Stimulated activated CD4-positive, alpha-beta T cell treated with anti-CD3 and anti-CD28 coated beads, Interleukin-12 subunit alpha, Interleukin-12 subunit beta, amount 100 ng/mL, for 4 hours (primary cell): ENCODE measurements around the gene RAD51B.

Experiments
- DNase-seq: peaks from one replicate; pipeline ENCODE4 v3.0.0-alpha.2; 2020

RAD51B gene

DNA sequence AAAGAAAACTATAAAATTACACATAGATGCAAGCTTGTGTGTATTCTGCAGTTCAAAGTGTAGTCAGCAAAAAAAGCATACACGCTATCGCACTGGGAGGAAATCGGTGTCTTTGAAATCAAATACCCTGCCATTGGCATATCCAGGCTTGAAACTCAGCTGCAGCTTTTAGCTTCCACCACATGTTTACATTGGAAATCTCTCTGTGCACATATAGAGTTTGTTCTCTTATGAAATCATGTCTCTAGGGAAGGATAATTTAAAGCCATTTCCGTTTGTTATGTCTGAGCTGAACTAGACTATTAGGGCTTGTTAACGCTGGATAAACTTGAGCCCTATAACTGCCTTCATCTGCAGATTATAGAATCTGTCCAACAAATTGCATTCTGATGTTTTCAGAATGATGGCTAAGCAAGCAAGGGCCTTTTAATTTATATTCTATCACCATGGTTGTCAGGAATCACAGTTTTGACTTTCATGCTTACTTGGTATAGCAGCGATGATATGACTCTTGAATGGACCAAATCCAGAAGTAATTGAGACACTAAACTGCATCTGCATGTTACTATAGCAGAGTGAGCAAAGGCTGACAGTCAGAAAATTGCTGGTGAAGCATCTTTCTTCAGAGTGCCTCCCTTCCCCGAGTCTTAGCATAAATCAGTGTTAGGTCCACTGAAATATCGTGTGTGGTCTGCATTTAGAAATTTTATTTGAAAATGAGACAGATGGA lies 530.5 kb downstream of the RAD51B start:
- DNase-seq = no peak

DNA sequence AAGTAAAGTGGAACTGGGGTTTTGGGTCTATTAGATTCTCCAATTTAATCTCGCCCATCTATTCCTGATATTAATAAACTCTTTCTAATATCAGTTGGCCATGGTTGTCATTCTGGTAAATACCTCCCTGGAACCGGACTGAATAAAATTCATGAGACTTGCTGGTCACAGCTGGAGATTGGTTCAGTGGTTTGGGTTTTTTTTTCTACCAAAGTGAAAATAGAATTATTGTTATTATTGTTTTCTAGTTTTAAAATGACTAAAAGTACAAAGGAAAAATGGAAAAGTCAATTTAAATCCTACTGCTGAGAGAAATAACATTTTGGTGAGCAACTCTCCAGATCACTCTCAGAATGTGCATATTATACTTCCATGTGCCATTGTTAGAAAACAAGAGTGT lies 535.8 kb downstream of the RAD51B start:
- DNase-seq = no peak

DNA sequence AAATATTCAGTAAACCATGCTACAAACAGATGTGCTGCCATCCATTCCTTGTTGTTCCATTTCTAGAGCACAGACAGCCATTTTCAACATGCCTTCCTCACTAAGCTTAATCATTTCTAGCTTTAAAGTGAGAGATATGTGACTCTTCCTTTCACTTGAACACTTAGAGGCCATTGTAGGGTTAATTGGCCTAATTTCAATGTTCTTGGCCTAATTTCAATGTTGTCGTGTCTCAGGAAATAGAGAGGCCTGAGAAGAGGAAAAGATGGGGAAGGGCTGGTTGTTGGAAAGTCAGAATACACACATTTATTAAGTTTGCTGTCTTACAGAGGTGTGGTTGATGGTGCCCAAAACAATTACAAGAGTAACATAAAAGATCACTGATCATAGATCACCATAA lies 538.2 kb downstream of the RAD51B start:
- DNase-seq = no peak

DNA sequence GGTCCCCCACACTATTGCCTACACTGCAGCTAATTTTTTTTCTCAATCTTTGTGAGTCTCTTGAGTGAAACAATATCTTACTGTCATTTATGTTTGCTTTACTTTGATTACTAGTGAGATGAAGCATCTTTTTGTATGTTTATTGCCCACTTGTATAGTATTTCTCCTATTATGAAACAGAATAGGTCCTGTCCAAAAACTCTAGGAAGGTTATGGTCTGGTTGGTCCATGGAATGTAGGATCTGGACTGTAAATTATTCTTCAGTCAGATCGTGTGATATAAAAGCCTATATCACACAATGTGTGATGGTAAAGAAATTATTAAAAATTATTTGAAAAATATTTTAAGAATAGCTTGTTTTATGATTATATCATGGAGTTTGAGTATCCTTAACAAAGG lies 538.9 kb downstream of the RAD51B start:
- no peak for DNase-seq

DNA sequence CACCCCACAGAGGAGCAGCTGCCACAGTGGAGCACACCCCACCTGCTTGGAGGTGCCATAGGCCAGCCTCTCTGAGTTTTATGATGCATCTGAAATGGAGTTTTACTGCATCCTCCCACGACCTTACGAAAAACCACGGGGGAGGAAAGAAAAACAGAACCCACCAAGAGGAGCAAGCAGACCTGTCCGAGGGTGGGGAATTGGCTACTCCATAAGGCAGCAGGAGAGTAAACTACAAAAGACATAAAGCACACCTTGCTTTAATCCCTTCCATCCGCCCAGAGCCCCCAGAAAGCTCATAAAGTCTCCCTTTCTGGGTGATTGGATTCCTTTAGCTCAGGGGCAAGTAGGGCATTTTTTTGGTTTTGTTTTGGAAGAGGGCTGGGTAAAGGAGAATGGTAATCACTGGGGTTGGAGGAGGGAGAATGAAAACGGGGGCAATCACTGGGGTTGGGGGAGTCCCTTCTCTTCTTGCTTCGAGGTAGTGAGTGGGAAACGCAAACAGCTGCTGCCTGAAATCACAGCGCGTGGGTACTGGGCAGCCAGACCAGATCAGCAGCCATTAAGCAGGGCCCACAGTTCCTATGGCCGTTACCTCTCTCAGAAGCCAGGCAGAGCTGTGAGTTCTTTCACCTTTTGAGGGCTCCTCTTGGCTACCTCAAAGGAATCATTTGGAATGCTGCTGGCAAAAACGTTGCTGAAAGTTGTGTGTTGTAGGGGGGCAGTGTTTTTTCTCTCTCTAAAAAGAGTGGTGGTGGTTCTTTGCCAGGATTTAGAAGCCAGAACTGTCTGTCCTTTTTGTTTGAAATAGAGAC lies 539.6 kb downstream of the RAD51B start:
- DNase-seq = no peak

DNA sequence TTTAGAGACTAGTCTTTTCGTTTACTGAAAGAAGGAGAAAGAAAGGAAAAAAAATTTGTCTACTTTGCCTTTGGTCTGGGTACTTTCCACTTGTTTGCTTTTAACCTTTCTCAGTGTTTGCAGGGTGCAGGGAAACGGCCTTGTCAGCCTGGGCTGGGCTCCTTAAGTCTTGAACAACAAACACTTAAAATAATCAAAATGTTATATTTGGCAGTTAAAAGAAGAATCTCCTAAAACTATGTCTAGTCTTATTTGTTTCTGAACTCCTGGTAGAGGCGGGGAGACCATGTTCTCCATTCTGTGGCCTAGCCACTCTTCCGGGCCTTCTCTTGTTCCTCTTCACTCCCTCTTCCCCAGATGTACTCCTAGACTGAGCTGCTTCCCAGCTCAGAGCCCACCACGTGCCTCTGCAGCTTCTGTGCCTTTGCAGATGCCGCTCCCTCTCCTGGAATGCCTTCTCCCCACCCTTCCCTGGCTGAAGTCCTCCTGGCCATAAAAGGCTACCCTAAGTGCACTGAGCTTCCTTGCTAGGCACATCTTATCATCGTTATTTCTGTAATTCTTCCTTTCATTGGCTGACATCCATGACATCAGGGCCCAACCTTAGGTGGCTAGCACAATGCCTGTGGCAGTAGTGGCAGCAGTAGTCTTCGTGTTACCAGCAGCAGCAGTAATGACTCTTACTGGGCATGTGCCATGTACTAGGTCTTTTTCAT lies 540.4 kb downstream of the RAD51B start:
- peak; percentile 8 for DNase-seq

DNA sequence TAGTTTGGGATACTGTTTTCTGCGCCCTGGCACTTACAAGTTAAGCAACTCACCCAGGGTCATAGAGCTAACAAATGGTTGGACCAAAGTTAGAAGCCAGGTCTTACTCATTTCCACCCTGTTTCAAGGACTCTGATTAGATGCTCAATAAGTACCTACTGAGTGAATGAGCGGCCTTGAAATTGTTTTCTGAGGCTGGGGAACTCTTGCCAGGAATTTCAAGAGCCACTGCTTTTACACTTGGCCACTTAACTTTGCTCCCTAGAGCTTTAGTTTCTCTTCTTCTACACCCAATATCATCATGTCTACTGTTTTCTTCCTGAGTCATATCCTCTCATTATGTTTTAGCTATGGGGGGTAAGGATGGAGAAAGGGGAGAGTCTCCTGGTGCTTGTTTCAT lies 541.7 kb downstream of the RAD51B start:
- DNase-seq = no peak

DNA sequence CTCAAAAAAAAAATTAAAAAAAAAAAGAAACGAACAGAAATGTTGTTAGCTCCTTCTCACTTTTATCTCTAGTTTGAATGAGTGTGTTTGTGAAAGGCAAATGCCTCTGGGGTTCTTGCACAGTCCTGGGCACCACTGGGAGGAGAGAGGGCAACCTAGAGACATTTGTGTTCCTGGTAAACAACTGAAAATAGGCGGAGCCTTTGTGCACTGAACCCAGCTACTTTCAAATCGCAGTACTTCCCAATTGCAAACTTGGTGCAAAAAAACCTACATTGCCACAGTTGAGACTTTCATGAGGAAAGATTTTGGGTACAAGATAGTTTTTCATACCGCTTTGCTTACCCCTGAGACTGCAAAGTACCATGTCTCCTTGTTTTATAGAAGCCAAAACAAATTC lies 543.3 kb downstream of the RAD51B start:
- no peak for DNase-seq

DNA sequence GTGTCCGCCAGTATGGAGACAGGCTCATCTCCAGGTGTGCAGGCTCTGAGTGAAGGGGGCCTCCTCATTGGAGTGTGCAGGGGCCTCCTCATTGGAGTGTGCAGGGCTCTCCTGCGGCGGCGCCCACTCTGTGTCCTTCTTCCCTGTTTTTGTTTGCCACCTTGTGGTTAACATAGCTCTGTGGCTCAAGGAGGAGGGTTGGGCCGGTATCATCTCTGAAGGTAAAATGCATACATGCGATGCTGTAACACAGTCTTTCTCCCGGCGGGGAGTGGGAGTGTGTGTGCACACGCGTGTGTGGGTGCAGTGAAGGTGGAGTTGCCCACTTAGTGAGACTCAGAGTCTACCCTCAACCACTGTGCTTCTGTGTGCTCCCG lies 543.9 kb downstream of the RAD51B start:
- no peak for DNase-seq

DNA sequence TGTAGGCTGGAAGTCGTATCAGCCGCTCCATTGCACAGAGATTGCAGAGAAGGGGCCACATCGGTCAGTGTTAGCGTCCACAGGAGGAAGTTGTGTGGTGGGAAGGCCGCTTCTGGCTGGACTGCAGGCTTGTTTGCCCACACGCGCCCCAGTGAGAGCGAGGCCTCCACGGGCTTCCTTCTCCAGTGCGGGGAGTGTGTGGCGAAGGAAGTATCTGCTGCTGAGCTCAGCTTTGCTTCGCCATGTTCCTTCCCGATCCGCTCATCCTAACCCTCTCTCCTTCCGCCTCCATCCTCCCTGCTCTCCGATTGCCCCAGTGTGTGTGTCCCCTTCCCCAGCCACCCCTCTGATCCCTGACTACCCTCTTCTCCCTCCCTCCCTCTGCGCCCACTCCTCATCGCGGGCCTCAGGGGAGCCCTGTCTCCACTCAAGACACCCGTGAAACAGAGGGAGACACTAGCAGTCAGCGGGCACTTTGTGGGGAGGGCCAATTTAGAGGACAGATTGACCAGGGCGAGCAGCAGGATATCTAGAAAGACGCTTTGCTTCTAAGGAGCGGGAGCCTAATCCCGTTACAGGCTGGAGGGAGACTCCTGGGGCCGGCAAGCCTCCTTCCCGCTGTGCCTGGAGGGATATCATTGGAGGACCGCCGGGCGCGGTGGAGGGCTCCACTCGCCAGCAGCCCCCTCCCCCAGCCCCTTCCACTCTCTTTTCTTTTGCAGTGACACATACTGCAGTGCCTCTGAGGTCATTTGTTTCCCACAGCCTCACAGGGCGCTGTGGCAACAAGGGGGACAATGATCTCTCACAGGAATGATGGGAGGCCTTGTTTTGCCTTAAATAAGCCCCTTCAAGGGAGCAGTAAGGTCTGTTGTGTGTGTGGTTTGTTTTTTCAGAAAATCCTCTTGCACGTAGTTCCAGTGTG lies 544.5 kb downstream of the RAD51B start:
- DNase-seq = no peak

DNA sequence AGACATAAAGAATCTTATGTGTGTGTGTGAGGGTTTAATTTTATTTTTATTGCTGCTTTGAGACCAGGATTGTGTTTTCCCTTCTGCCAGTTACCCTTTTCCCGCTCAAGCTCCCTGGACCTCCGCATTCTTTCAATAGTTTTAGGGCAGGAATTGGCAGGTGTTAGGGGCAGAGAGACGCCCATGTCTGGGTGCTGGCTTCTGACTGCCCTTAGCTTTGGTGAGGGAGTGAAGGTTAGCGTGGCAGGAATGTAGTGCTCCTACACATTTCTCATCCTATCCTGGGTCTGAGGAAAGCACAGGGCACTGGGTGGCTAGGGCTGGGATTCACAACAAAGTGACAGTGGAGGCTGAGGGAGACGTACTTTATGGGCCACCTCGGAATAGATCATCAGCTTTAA lies 545.2 kb downstream of the RAD51B start:
- no peak for DNase-seq

DNA sequence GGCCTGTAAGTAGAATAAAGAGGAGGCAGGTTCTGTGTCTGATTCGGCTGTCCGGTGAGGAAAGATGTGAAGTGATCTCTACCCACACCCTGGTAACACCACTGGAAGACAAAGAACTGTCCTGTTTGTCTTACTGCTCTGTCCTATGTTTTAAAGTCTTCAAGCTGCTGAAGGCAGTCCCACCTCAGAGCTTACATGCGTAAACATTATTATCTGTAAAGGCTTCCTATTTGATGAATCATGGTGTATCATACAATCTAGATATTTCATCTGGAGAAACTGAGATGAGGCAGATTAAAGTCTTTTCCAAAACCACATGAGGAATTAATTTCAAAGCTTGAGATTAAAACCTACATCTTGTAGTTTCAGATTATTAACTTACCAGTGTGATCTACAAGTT lies 545.6 kb downstream of the RAD51B start:
- DNase-seq = no peak

DNA sequence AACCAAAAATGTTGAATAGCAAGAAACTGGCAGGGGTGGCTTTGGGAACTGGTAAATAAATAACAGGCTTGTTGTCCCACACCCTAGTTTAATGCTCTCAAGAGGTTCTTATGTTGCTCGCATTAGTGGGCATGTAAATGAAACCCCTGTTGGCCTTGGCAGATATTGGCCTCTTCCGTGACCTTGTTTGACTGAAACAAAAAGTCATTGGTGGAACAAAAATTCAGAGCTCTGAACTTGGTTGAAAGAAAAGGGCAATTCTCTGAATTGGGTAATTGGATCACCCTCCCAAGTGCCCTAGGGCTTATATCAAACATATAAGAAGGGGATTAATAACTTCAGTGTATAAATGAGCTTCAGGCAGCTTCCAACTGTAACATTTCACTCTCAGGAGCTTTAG lies 547.1 kb downstream of the RAD51B start:
- no peak for DNase-seq

DNA sequence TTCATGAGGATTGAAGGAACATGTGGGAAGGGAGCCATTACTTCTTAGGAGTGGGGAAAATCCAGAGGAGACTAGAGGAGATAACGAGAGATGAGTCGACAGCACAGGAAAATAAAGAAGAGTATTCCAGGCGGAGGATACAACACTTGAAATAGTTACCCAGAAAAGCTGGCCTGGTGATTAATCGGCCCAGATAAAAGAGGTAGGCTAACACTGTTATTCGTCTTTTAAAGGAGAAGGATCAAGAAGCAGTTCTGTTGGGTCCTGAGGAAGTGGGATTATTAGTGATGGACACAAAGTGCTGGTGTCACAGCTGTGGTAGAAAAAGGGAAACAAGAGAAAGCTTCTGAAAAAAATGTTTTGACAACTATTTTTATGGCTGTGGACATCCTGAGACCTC lies 548.0 kb downstream of the RAD51B start:
- no peak for DNase-seq

DNA sequence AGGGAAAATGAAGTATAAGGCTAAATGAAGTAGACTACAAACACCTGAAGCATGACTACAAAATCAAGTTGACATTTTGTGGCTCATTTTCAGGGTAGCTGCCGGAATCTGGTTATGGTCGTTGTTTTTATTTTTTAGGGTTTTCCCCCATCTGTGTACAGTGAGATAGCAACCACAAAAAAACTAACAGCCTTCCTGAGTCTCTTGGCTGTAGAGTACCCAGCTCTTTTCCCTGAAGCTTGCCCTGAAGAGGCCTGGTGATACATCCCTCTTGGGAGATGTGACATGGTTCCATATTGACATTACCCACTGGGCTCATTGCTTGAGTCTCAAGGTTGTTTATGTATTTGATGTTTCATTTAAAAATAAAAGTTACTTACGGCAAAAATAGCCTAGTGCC lies 549.3 kb downstream of the RAD51B start:
- DNase-seq = no peak

DNA sequence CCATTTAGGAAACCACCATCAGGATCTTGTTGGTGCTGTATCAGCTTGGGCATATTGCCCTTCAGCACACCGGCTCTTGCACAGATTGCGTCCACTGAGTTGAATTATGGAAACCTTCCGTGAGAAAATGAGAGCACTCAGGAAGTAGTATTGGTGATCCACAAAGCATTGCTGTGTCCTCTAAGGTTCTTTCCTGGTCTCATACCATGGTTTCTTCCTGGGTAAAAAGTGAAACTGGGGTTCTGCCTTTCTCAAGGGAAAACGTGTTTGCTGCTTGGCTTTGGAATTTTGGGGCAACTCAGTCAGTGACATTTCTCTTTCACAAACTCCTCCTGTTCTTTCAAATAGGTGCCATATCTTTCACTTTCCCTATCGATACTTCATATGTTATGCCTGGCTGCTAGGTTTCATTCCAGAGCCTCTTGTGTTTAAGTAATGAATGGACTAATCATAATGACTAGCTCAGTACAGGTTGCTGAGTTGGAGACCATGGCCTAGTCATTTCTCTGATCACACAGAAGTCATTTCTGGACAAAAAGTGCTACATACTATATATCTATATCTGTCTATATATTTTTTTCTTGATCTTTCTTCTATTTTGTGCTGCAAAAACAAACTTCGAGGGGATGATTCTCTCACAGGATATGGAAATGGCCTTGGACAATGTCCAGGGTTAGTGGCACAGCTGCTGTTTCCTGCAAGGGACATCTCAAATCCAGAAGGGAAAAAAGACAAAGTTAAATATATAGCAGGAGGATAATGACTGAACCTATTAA lies 549.9 kb downstream of the RAD51B start:
- DNase-seq = no peak

DNA sequence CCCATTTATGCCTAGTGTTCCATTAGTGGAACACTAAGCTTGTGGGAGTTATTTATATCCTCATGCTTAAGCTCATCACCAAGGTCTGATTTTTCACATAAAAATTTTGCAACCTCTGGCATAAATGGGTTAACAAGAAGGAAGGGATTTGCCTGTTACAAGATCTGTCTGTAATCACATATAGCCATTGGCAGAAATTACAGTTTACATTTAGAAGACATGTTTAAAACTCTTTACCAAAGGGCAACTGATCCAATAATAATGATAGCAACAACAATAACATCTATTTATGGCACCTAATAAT lies 550.4 kb downstream of the RAD51B start:
- no peak for DNase-seq

DNA sequence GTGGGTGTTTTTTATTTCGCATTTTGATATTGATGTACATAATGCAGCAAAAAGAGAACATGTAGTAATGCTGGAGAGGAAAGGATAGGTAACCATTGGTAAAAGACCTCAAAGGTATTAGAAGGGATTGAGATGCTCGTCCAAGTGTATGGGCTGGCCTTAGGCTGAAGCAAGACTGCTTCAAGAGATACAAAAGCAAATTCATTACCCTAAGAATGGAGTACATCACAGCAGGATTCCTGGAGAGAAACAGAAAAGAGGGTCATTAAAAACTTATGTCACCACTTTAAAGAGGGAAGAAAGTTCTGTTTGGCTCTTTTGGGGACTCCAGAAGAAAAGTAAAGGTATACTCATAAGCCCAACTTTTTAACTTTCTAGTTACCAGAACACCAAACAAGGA lies 552.8 kb downstream of the RAD51B start:
- no peak for DNase-seq

DNA sequence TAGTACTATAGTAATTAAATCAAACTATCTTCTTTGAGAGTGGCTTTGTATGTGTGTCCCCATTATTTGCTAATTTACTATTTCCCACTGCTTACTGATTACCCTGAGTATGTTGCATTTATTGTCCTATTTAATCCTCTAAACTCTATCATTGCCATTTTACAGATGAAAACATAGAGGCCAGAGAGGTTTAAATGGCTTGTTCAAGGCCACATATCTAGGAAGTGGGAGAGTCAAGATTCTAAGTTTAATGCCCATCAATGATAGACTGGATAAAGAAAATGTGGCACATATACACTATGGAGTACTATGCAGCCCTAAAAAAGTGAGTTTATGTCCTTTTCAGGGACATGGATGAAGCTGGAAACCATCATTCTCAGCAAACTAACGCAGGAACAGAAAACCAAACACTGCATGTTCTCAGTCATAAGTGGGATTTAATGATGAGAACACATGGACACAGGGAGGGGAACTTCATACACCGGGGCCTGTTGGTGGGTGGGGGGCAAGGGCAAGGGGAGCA lies 553.6 kb downstream of the RAD51B start:
- no peak for DNase-seq

DNA sequence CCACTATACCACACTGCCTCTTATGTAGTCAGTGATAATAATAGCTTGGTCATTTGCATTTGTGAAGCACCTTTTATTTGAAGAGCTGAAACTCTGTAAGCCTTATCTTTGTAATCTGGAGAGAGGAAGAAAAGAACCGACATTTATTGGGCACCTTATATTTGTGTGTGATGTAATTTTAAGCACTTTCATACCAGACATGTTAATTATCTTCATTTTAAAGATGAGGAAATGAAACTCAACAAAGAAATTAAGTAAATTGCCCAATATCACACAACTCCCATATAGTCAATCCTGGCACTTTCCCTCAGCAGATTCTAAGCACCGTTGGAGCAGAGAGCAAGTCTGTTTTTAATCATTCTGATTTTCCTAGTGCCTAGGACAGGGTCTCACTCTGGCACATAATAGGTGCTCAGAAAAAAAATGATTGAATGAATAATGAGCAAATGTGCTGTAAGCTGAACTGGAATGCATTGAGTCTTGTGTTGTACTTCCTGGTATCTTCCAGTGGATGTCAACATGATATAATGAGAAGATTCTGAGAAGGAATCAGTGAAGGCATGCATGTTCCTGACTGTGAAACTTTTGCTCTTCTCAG lies 554.4 kb downstream of the RAD51B start:
- no peak for DNase-seq

DNA sequence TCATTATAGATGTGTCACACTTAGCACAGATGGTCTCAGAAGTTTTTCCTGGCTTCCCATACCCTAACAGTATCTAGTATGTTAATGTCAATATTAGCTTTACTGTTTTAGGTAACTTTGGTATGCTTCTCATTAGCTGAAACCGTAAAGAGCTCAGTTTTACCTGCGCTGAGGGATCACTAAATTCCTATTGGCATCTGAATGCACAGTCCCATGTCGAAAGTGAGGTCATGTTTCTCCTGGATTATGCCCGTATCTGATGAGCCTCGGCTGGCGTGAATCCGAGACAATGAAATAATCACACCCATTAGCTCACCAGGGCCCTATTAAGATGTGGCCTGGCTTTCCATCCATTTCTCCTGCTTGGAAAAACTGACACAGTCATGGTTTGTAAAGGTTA lies 555.1 kb downstream of the RAD51B start:
- DNase-seq = no peak

DNA sequence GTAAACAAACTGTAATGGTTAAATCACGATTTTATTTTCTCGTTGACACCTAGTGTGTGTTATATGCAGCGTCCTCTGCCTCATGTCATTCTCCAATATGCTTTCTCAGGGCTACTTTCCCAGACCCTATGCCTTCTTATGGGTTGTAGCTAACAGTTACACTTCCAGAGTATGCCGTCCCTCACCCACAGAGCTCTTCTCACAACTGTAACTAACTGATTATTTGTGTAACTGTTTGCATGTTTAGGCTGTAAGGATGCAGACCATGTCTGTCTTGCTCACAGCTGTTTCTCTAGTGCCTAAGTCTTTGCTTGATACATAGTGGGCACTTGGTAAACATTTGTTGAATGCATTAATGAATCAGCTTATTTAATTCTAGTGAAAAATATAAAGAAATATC lies 555.8 kb downstream of the RAD51B start:
- DNase-seq = no peak
